Stimulated activated effector memory CD8-positive, alpha-beta T cell treated with anti-CD3 and anti-CD28 coated beads, Interleukin-12 subunit alpha, Interleukin-12 subunit beta, amount 100 ng/mL, for 72 hours (primary cell): ENCODE data around the gene CXCL12.

Experiments
- ATAC-seq: fragments of 150-1000 bp; cut with Tn5 transposase; 2 replicates; pipeline ENCODE4 v1.10.0; 2021
- DNase-seq, 2 donors: peaks; one replicate each; pipeline ENCODE4 v3.0.0; 2021 to 2022; ENCODE audit warnings: low spot score in 2 of 2
- H3K27ac Mint-ChIP-seq: one replicate; pipeline ENCODE4 v1.8.0; 2022; ENCODE audit warnings: mild to moderate bottlenecking, mixed read lengths
- H3K36me3 Mint-ChIP-seq: one replicate; pipeline ENCODE4 v1.8.0; 2022; ENCODE audit warnings: mild to moderate bottlenecking, mixed read lengths
- H3K4me1 Mint-ChIP-seq: one replicate; pipeline ENCODE4 v1.8.0; 2022; ENCODE audit warnings: mixed read lengths
- H3K4me3 Mint-ChIP-seq: one replicate; pipeline ENCODE4 v1.8.0; 2022; ENCODE audit warnings: mild to moderate bottlenecking, mixed read lengths
- H3K9me3 Mint-ChIP-seq: one replicate; pipeline ENCODE4 v1.8.0; 2022; ENCODE audit warnings: mixed read lengths

CXCL12 gene

GRCh38 chr10:44364566-44364965, 20.3 kb downstream of the CXCL12 start:
- no peak overlapping the region for H3K4me3 Mint-ChIP-seq
- ATAC-seq (no peak), DNase-seq (no peak)
- no peaks in the 10 kb centered on the region for H3K4me1 Mint-ChIP-seq
- H3K36me3 Mint-ChIP-seq = no peaks in the 10 kb centered on the region
- no peak overlapping the region for H3K27ac Mint-ChIP-seq
- H3K9me3 Mint-ChIP-seq = no peaks in the 10 kb centered on the region

- Mint-ChIP-seq H3K4me1 (no peaks in the 10 kb centered on the region), H3K4me3 (no peak overlapping the region), H3K9me3 (no peaks in the 10 kb centered on the region), H3K27ac (no peak overlapping the region), H3K36me3 (no peaks in the 10 kb centered on the region)
- DNase-seq (no peak), ATAC-seq (no peak)
These were observed 21.2 kb downstream of the CXCL12 start for GRCh38 chr10:44363716-44364115.

GRCh38 chr10:44362866-44363711, 21.8 kb downstream of the CXCL12 start:
- Mint-ChIP-seq H3K36me3 (no peaks in the 10 kb centered on the region), H3K4me1 (no peaks in the 10 kb centered on the region), H3K9me3 (no peaks in the 10 kb centered on the region), H3K27ac (no peak overlapping the region), H3K4me3 (no peak overlapping the region)
- ATAC-seq (no peak), DNase-seq (no peak)

GRCh38 chr10:44361109-44361508, 23.8 kb downstream of the CXCL12 start:
- Mint-ChIP-seq H3K4me3 (no peak overlapping the region), H3K27ac (no peak overlapping the region), H3K9me3 (no peaks in the 10 kb centered on the region), H3K4me1 (no peaks in the 10 kb centered on the region), H3K36me3 (no peaks in the 10 kb centered on the region)
- DNase-seq (no peak), ATAC-seq (no peak)

GRCh38 chr10:44358080-44358771, 26.7 kb downstream of the CXCL12 start:
- ATAC-seq (no peak), DNase-seq (no peak)
- no peaks in the 10 kb centered on the region for H3K9me3 Mint-ChIP-seq
- H3K4me1 Mint-ChIP-seq = no peaks in the 10 kb centered on the region
- H3K4me3 Mint-ChIP-seq = no peak overlapping the region
- H3K27ac Mint-ChIP-seq = no peak overlapping the region
- H3K36me3 Mint-ChIP-seq = no peaks in the 10 kb centered on the region

- Mint-ChIP-seq H3K9me3 (no peaks in the 10 kb centered on the region), H3K4me3 (no peak overlapping the region), H3K36me3 (no peaks in the 10 kb centered on the region), H3K4me1 (no peaks in the 10 kb centered on the region), H3K27ac (no peak overlapping the region)
- ATAC-seq (no peak), DNase-seq (no peak)
These were observed 27.8 kb downstream of the CXCL12 start for GRCh38 chr10:44357023-44357540.

- no peaks in the 10 kb centered on the region for H3K9me3 Mint-ChIP-seq
- H3K27ac Mint-ChIP-seq = no peak overlapping the region
- no peaks in the 10 kb centered on the region for H3K36me3 Mint-ChIP-seq
- H3K4me1 Mint-ChIP-seq = no peaks in the 10 kb centered on the region
- no peak for ATAC-seq
- no peak overlapping the region for H3K4me3 Mint-ChIP-seq
- no peak for DNase-seq
These were observed 28.5 kb downstream of the CXCL12 start for GRCh38 chr10:44356139-44357022.

- H3K9me3 Mint-ChIP-seq = no peaks in the 10 kb centered on the region
- no peak overlapping the region for H3K27ac Mint-ChIP-seq
- H3K4me1 Mint-ChIP-seq = no peaks in the 10 kb centered on the region
- no peaks in the 10 kb centered on the region for H3K36me3 Mint-ChIP-seq
- H3K4me3 Mint-ChIP-seq = no peak overlapping the region
- no peak for ATAC-seq
- DNase-seq = no peak
These were observed 29.3 kb downstream of the CXCL12 start for GRCh38 chr10:44355630-44356029.

- Mint-ChIP-seq H3K36me3 (no peaks in the 10 kb centered on the region), H3K9me3 (no peaks in the 10 kb centered on the region), H3K4me1 (no peaks in the 10 kb centered on the region), H3K27ac (no peak overlapping the region), H3K4me3 (no peak overlapping the region)
- no peak for ATAC-seq
- DNase-seq = no peak
These were observed 30.1 kb downstream of the CXCL12 start for GRCh38 chr10:44354771-44355170.

GRCh38 chr10:44353721-44354120, 31.2 kb downstream of the CXCL12 start:
- no peaks in the 10 kb centered on the region for H3K9me3 Mint-ChIP-seq
- DNase-seq = no peak
- H3K4me1 Mint-ChIP-seq = no peaks in the 10 kb centered on the region
- no peak overlapping the region for H3K27ac Mint-ChIP-seq
- H3K36me3 Mint-ChIP-seq = no peaks in the 10 kb centered on the region
- no peak for ATAC-seq
- H3K4me3 Mint-ChIP-seq = no peak overlapping the region

GRCh38 chr10:44353128-44353390, 31.8 kb downstream of the CXCL12 start:
- Mint-ChIP-seq H3K9me3 (no peaks in the 10 kb centered on the region), H3K4me3 (no peak overlapping the region), H3K4me1 (no peaks in the 10 kb centered on the region), H3K27ac (no peak overlapping the region), H3K36me3 (no peaks in the 10 kb centered on the region)
- DNase-seq (no peak), ATAC-seq (no peak)

GRCh38 chr10:44352316-44353127, 32.4 kb downstream of the CXCL12 start:
- no peak for ATAC-seq
- no peaks in the 10 kb centered on the region for H3K9me3 Mint-ChIP-seq
- no peak overlapping the region for H3K27ac Mint-ChIP-seq
- no peaks in the 10 kb centered on the region for H3K4me1 Mint-ChIP-seq
- H3K36me3 Mint-ChIP-seq = no peaks in the 10 kb centered on the region
- no peak for DNase-seq
- H3K4me3 Mint-ChIP-seq = no peak overlapping the region

- H3K9me3 Mint-ChIP-seq = no peaks in the 10 kb centered on the region
- ATAC-seq (no peak), DNase-seq (no peak)
- H3K4me3 Mint-ChIP-seq = no peak overlapping the region
- no peaks in the 10 kb centered on the region for H3K4me1 Mint-ChIP-seq
- no peak overlapping the region for H3K27ac Mint-ChIP-seq
- no peaks in the 10 kb centered on the region for H3K36me3 Mint-ChIP-seq
These were observed 36.4 kb downstream of the CXCL12 start for GRCh38 chr10:44348496-44348895.

- H3K9me3 Mint-ChIP-seq = no peaks in the 10 kb centered on the region
- no peak overlapping the region for H3K27ac Mint-ChIP-seq
These were observed 37.1 kb downstream of the CXCL12 start for GRCh38 chr10:44347609-44348400.

More at GRCh38 chr10:44347609-44348400, 37.1 kb downstream of the CXCL12 start:
- H3K4me1 Mint-ChIP-seq = no peaks in the 10 kb centered on the region
- ATAC-seq = no peak
- H3K4me3 Mint-ChIP-seq = no peak overlapping the region
- no peak for DNase-seq
- no peaks in the 10 kb centered on the region for H3K36me3 Mint-ChIP-seq
